GM19351 (cell line): ENCODE measurements around the gene SMIM5.

Experiments used
- ATAC-seq: cut with Tn5 transposase; IDR thresholded peaks from one replicate; pipeline ENCODE4 v1.9.1; 2021; ENCODE audit warnings: mild to moderate bottlenecking, moderate library complexity; ENCODE audit not compliant: unreplicated experiment

The SMIM5 gene

GRCh38 chr17:75665981-75666380 lies 32.7 kb downstream of the SMIM5 start:
- no peak for ATAC-seq

DNA sequence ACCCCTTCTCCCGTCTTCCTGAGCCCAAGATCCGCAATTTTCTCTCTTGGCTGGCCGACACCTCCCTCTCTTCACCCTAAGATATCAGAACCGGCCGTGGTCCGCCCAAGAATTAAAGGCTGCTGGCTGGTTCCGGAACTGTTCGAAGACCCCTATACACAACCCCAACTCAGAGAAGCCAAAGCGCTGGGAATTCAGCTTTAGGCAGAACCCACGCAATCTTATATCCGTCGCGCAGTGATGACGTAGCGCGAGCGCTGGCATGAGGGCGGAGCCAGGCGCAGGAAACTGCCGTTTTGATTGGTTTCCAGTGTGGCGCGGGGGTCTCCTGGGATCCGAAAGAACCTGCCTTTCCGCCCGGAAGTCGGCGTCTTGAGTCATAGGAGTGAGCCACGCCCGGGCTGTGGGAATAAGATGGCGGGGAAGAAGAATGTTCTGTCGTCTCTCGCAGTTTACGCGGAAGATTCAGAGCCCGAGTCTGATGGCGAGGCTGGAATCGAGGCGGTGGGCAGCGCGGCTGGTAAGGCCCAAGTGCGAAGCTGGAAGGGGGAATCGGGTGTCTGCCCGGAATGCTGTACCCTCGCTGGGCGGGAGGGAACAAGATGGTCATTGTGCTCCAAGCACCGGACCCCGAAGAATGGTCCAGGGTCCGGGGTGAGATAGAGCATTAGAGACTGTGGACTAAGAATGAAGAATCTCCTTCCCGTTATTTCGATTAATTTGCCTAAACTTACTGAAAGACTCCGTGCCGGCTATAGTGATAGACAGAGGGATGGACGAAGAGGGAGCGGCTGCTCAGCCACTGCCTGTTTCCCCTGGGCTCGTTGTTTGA lies 33.9 kb downstream of the SMIM5 start, which contains the start of the genes RECQL5 and SAP30BP:
RECQL5 (minus strand) TSS at position 196 of the 832 bp plus-strand sequence. CDS start 597 bp downstream, outside the sequence.
SAP30BP (plus strand) TSS at position 380 of the 832 bp plus-strand sequence; CDS start at position 415, 35 bp downstream.
- ATAC-seq, result peak; percentile 71

DNA sequence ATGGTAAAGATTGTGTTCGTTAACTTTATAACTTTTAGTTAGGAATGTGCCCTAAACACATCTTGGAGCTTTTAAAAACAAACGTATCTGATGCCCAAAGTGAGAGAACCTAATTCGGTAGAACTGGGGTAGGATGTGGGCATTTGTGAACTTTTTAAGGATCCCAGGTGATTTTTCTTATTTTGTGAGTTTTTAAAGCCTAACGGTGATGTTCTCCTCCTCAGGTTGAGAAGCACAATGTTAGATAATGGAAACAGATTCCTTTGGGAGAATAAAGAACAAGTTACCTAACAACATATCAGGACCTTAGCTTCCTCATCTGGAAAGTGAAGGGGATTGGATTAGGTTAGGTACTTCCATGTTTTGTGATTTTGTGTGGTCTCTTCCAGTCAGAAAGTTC lies 34.6 kb downstream of the SMIM5 start:
- no peak for ATAC-seq

- ATAC-seq, result no peak
These were observed 35.3 kb downstream of the SMIM5 start for GRCh38 chr17:75668489-75668888.

DNA sequence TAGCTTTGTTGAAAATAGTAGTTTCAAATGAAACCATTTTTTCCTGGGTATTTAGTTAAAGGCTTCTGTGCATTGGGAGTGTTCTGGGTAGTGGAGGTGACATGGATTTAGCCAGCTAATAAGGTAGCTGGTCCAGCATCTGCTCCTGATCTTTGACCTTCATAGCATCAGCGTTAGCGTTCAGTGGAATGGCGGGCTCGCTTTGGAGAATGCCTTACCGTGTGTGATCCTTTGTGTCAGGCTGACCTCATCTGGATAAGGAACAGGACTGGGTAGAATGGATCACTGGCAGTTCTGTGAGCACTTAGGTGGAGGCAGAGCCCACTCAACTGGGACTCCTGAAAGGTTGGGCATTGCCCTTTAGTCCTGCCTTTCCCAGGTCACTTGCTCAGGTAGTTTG lies 37.6 kb downstream of the SMIM5 start:
- ATAC-seq, result no peak

GRCh38 chr17:75672011-75672410 lies 38.8 kb downstream of the SMIM5 start:
- no peak for ATAC-seq

GRCh38 chr17:75673487-75673886 lies 40.3 kb downstream of the SMIM5 start:
- ATAC-seq, result no peak

DNA sequence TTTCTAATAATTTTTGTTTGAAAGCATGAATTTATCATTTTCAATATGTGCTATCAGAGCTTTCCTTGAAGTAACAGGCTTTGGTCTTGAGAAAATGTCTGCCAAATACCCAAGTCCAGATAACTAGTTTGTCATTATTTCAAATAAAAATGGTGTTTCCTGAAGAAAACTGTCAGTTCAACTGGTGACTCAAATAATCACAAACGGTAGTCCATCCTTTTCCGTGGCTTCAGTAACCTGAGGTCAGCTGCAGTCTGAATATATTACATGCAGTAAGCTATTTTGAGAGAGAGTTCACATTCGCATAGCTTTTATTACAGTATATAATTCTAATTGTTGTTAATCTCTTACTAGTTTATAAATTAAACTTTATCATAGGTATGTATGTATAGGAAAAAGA lies 43.2 kb downstream of the SMIM5 start:
- no peak for ATAC-seq

DNA sequence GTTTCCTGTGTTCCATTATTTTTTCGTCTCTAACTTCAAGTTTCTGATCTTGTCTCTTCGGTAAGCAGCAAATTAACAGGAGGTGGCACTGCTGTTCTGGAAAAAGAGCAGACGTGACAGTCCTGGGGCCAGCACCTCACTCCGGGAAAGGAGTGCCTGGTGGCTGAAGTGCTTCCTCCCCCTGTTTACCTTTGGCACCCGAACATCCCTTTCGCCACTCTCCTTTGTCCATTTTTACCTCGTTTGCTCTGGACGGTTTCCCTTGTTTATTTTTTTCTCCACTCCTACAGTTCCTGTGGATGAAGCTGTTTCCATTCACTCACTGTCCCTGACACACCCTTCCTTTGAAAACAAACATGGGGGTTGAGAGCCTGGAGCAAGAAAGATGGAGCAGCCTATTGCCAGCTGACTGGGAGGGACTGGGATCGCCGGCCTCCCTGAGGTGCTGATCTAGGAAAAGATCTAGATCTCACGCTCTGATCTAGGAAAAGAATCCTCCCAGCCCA lies 46.5 kb downstream of the SMIM5 start:
- ATAC-seq, result no peak

DNA sequence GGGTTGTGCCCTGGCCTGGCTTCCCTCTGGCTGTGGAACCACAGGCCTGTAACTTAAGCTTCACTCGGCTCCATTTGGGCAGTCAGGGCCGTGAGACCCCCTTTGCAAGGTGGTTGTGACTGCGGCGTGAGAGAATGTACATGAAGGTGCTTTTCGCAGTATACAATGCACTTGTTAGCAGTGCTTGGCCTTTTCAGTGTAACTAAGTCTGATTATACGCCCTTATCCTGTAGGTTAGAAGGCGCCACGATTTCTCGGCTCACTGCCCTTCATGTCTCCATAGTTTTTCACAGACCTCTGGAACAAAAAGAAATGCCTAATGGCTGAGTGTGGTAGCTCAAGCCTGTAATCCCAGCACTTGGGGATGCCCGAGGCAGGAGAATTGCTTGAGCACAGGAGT lies 47.2 kb downstream of the SMIM5 start:
- no peak for ATAC-seq

DNA sequence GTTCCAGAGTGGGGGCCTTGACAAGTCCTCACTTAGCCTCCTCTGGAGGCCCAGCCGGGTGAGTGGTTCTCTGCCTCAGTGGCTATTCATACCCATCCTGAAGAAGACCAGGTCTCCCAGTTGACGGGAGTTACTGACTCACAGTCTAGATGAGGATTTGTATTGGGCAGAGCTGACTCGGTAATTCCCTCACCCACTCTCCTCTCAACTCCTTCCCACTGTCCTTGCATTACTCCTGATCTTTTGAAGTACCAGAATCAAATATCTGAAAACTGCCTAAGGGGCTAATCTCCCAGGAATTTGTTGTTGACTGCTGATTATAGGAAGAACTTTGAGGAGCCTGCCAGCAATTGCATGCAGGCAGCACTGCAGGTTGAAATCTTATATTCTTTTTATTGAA lies 48.1 kb downstream of the SMIM5 start:
- ATAC-seq, result no peak

- no peak for ATAC-seq
These were observed 50.3 kb downstream of the SMIM5 start for GRCh38 chr17:75683583-75683982.

GRCh38 chr17:75684249-75684648 lies 51.0 kb downstream of the SMIM5 start:
- no peak for ATAC-seq

DNA sequence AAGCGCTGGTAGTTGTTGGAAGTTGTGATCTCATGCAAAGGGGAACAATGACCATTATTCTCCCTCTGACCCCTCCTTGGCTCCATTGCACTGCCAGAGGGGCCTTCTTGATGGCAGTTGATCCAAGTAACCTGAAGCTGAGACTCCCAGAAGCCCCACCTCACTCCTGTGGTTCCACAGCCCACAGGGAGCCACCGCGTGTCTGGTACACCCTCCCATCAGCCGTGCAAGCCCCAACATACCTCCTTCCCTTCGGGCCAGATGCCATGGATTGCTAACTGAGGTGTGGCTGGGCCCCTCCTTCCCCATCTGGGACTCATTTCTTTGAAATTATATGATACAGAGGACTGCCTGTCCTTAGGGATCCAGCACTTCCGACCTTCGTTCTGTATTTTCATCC lies 51.7 kb downstream of the SMIM5 start:
- no peak for ATAC-seq

GRCh38 chr17:75685499-75685898 lies 52.3 kb downstream of the SMIM5 start:
- no peak for ATAC-seq

DNA sequence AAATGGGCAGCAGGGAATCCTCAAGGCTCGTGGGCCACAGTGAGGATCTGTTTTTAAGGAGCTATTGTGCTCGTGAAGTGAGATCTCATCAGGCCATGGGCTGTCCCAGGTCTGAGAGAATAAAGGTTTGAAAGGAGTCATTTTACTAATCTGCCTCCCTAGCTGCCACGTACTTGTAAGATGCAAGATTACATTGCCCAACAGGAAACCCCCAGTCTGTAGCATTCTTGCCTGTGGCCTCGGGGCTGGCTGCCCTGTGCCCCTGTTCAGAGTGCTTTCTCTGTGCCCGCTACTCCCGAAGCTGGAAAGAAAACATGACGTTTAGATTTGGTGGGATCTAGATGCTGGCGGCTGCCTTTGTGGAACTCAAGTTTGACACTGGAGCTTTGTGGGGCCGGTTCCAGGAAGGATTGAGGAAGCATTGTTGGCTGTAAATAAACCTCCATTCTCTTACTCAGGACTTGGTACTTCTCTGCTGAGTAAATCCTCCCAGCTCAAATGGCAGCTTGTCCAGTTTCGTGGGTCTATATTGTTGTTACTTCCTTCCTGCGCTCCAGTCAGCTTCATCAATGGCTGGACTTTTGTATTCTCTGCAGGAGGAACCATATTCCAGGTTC lies 55.1 kb downstream of the SMIM5 start:
- ATAC-seq, result no peak

DNA sequence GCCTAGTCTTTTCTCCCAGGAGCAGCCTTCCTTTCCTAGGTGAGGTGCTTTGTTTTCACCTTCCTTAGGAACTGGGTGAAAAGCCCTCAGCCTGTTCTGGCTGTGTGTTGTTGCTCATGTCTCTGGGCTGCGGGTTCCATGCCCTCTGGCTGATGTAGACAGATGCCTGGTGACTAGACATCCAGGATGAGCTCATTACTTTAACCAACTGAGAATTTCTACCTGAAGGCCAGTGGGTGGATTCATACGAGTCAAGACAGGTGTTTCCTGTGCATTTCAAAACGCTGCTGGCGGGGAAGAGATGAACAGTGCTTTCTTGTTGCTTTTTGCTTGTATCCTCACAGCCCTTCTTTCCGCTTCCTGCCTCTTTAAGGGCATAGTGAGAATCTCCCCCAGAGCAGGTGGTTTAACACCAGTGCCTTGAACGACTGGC lies 56.2 kb downstream of the SMIM5 start:
- no peak for ATAC-seq
